Placental epithelial cell (primary cell): ENCODE data around the gene SSTR5. TPM values are rescaled to one million over a fixed set of nuclear protein-coding genes. Genes with fewer than 3 reads are reported as not detected.

Experiments used
- total RNA-seq: library from RNA; depleted of rRNA; stranded (reverse); fragments of >200 nt; gene quantifications from 2 replicates; pipeline ENCODE4 v1.2.3, GENCODE V29; 2012

SSTR5 gene
- not detected in 2 replicates for total RNA-seq

DNA sequence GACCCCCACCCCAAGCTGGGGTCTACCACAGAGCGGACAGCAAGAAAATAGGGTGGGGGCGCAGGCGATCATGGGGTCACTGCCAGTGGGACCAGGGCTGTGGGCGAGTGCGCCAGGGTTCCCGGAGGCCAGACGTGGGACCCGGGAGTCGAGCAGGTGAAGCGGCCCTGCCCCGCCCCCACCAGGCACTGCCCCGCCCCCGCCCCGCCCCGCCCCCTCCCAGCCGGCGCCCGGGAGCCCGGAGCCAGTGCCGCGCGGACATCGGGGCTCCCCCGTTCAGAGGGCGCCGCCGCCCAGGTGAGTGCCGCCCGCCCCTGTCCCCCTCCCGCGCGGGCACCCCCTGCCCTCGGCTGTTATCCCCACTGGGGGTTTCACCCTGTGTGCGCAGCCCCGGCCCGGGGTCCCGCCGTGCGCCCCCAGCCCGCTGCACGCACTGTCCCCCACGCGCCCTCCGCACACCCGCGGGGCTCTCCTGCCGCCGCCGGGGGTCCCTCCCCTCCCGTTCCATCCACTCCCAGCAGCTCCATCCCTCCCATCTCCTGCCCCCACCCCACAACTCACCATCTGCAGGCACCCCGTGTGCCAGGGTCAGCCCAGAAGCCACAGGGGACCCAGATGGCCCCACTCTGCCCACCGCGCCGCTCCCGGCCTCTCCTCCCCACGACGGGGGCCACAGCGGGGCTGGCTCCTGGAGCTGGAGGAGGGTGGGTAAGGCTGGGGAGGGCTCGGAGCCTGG is at the start of gene SSTR5:
TSS of gene SSTR5 (plus strand) at position 222 of the 736 bp plus-strand sequence. CDS start 6,122 bp downstream, outside the sequence.

DNA sequence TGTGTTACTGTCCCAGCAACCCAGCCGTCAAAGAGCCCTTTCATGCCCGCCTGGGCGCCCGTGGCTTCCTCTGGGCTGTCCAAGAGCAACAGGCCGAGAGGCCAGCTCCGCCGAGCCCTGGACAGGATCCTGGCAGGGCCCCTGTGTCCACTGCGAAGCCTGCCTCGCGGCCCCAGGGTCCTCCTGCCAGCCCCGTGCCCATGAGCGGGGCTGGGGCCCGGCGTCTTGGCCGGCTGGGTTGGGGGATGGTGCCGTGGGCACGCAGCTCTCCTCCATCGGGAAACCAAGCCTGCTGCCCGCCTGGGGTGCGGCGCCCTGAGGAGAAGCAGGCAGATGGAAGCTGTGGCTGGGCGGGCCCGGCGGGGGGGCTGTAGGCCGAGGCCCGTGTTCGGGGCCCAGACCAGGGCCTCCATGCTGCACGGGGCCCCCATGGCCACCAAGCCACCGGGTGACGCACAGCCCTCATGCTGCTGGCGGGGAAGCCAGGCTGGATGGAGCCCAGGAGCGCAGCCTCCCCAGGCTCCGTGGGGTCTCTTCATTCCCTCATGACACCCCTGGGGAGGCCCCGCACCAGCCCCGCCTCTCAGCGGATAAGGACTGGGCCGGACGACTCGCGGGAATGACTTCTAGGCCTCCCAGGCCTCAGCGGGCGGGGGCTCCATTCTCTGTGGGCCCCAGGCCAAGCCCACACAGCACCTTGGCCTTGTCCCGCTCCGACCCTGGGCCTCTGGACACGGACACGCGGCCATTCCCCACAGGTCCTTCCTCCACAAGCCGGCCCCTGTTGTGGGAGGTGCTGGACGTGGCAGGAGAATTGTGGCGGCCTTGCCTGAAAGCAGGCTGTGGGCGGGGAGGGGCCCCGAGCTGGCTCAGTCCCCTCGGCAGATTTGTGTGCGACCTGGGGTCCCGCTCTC is 23.9 kb downstream of the SSTR5 start, which contains the start of gene C1QTNF8:
TSS of gene C1QTNF8 (minus strand) at position 76 of the 914 bp plus-strand sequence. CDS start 1,322 bp downstream, outside the sequence.

Other genes with a start within 250 kb of the SSTR5 start
- gene LMF1, start 101.8 kb upstream of the SSTR5 start, total RNA-seq: 31.4 and 45.7 TPM in 2 replicates
- 0.22 and 0.39 TPM in 2 replicates for gene SOX8, start 91.0 kb upstream of the SSTR5 start, total RNA-seq
- gene C1QTNF8, start 23.5 kb downstream of the SSTR5 start, total RNA-seq: not detected in 2 replicates
- under 0.01 and 0.11 TPM in 2 replicates for gene CACNA1H, start 80.4 kb downstream of the SSTR5 start, total RNA-seq
- not detected in 2 replicates for gene TPSG1, start 152.5 kb downstream of the SSTR5 start, total RNA-seq
- not detected in 2 replicates for gene TPSB2, start 157.4 kb downstream of the SSTR5 start, total RNA-seq
- not detected in 2 replicates for gene TPSAB1, start 168.0 kb downstream of the SSTR5 start, total RNA-seq
- not detected in 2 replicates for gene TPSD1, start 183.3 kb downstream of the SSTR5 start, total RNA-seq
- gene UBE2I, start 236.9 kb downstream of the SSTR5 start, total RNA-seq: 46.3 and 51.9 TPM in 2 replicates